Thoracic aorta (tissue), 2 donors: Measurements from ENCODE around the gene BSND. TPM values are rescaled to one million over a fixed set of nuclear protein-coding genes. Genes with fewer than 3 reads are reported as not detected.

Source experiments
- ATAC-seq: fragments of 150-250 bp; one replicate; pipeline ENCODE4 v1.8.0; 2017; ENCODE audit warnings: low read depth; ENCODE audit not compliant: insufficient number of reproducible peaks, low FRiP score
- DNase-seq: peaks from one replicate; pipeline ENCODE4 v3.0.0-alpha.2; 2020; ENCODE audit warnings: low spot score
- H3K27ac ChIP-seq, 2 donors: fragments of 200-600 bp; sonication (generic); 1 replicate in 1 of 2; 2 replicates in 1 of 2; pipeline ENCODE4 v1.5.1; 2016; ENCODE audit warnings: mild to moderate bottlenecking in 2 of 2, moderate library complexity in 2 of 2
- H3K27me3 ChIP-seq: fragments of 200-600 bp; sonication (generic); replicated peaks from 2 replicates; pipeline ENCODE4 v1.6.0; 2016; ENCODE audit warnings: mild to moderate bottlenecking; ENCODE audit not compliant: insufficient read depth
- H3K36me3 ChIP-seq: fragments of 200-600 bp; sonication (generic); one replicate; pipeline ENCODE4 v1.5.1; 2016
- H3K4me1 ChIP-seq, 2 donors: fragments of 200-600 bp; sonication (generic); 1 replicate in 1 of 2; 2 replicates in 1 of 2; pipeline versions ENCODE4 v1.5.1 to v1.6.0; 2016; ENCODE audit warnings: low read depth in 2 of 2, mild to moderate bottlenecking in 1 of 2; ENCODE audit not compliant: control insufficient read depth in 1 of 2
- H3K4me3 ChIP-seq: fragments of 200-600 bp; sonication (generic); 2 replicates; pipeline ENCODE4 v1.5.1; 2016; ENCODE audit warnings: mild to moderate bottlenecking
- H3K9me3 ChIP-seq: fragments of 200-600 bp; sonication (generic); 2 replicates; pipeline ENCODE4 v1.5.1; 2016
- CTCF ChIP-seq: fragments of 200-600 bp; sonication (generic); IDR thresholded peaks from one replicate; pipeline ENCODE4 v1.5.1; 2019; ENCODE audit warnings: antibody characterized with exemption
- total RNA-seq, 2 donors: library from RNA; depleted of rRNA; stranded (reverse); fragments of >200 nt; gene quantifications; one replicate each; pipeline versions ENCODE4 v1.1.0 to v1.2.3, GENCODE V29; 2016

BSND gene
- total RNA-seq, 2 donors from 2014 or later: not detected

GRCh38 chr1:55044617-55045397 is 46.1 kb downstream of the BSND start:
- DNase-seq: no peak

GRCh38 chr1:55045430-55045829 is 46.7 kb downstream of the BSND start:
- Histone ChIP-seq H3K9me3 (no peaks in the 10 kb centered on the region), H3K36me3 (no peaks in the 10 kb centered on the region), H3K27ac (no peak overlapping the region), H3K27me3 (no peaks in the 10 kb centered on the region), H3K4me3 (no peak overlapping the region), H3K4me1 (peaks cover 0 to 2% of the 10 kb centered on the region in 2 donors)
- no peak for TF ChIP-seq CTCF
- ATAC-seq (no peak), DNase-seq (no peak)

More at GRCh38 chr1:55044617-55045397, 46.1 kb downstream of the BSND start:
- no peak for ATAC-seq
- H3K27me3 ChIP-seq: no peaks in the 10 kb centered on the region
- no peak overlapping the region for H3K27ac ChIP-seq
- H3K9me3 ChIP-seq: no peaks in the 10 kb centered on the region
- no peaks in the 10 kb centered on the region for H3K36me3 ChIP-seq
- H3K4me1 ChIP-seq: peaks cover 0 to 8% of the 10 kb centered on the region in 2 donors
- no peak for TF ChIP-seq CTCF
- H3K4me3 ChIP-seq: no peak overlapping the region

GRCh38 chr1:55046871-55047270 is 48.1 kb downstream of the BSND start:
- H3K27ac ChIP-seq: no peak overlapping the region
- no peaks in the 10 kb centered on the region for H3K9me3 ChIP-seq
- H3K27me3 ChIP-seq: no peaks in the 10 kb centered on the region
- no peak overlapping the region for H3K4me3 ChIP-seq
- ATAC-seq (no peak), DNase-seq (no peak)
- no peaks in the 10 kb centered on the region for H3K4me1 ChIP-seq
- no peaks in the 10 kb centered on the region for H3K36me3 ChIP-seq
- no peak for TF ChIP-seq CTCF

GRCh38 chr1:55047611-55048010 is 48.9 kb downstream of the BSND start:
- no peak overlapping the region for H3K27ac ChIP-seq
- ATAC-seq (no peak), DNase-seq (no peak)
- no peaks in the 10 kb centered on the region for H3K9me3 ChIP-seq
- H3K36me3 ChIP-seq: no peaks in the 10 kb centered on the region
- no peak for TF ChIP-seq CTCF
- H3K4me3 ChIP-seq: no peak overlapping the region
- H3K27me3 ChIP-seq: no peaks in the 10 kb centered on the region
- no peaks in the 10 kb centered on the region for H3K4me1 ChIP-seq

- H3K4me1 ChIP-seq: no peaks in the 10 kb centered on the region
- DNase-seq (no peak), ATAC-seq (no peak)
- no peak overlapping the region for H3K4me3 ChIP-seq
- no peak overlapping the region for H3K27ac ChIP-seq
- H3K36me3 ChIP-seq: no peaks in the 10 kb centered on the region
- no peaks in the 10 kb centered on the region for H3K27me3 ChIP-seq
- no peaks in the 10 kb centered on the region for H3K9me3 ChIP-seq
- no peak for TF ChIP-seq CTCF
Observed at GRCh38 chr1:55048453-55049270, 49.9 kb downstream of the BSND start.
